ENCODE data around the gene F10.

DNA sequence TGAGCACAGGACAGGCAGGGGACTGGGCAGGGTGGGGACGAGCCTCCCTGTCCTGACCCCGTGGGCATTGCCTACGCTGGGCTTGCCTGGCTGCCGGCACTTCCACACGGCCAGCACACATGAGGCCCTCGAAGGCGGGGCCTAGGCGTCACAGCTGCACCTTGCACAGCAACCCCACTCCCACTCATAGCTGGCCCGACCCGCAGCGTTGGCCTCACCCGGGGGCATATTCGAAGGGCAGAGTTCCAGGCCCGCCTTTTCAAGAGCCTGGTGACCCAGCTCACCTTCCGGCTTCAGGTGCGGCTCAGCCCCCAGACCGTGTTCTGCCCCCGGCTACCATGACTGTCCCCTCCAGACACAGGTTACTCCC, 19.0 kb downstream of the F10 start:
- TF ChIP-seq, protein P1, sequence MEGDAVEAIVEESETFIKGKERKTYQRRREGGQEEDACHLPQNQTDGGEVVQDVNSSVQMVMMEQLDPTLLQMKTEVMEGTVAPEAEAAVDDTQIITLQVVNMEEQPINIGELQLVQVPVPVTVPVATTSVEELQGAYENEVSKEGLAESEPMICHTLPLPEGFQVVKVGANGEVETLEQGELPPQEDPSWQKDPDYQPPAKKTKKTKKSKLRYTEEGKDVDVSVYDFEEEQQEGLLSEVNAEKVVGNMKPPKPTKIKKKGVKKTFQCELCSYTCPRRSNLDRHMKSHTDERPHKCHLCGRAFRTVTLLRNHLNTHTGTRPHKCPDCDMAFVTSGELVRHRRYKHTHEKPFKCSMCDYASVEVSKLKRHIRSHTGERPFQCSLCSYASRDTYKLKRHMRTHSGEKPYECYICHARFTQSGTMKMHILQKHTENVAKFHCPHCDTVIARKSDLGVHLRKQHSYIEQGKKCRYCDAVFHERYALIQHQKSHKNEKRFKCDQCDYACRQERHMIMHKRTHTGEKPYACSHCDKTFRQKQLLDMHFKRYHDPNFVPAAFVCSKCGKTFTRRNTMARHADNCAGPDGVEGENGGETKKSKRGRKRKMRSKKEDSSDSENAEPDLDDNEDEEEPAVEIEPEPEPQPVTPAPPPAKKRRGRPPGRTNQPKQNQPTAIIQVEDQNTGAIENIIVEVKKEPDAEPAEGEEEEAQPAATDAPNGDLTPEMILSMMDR (IDR thresholded peaks at IDR 0.05 in 4 of 5, conservative IDR thresholded peaks at IDR 0.05 in 1 of 5): no peak
- no peak for TF ChIP-seq POLR2A (IDR thresholded peaks at IDR 0.05)
